Adrenal gland (tissue), 19 donors: ENCODE data around the gene NMRAL1. TPM values are rescaled to one million over a fixed set of nuclear protein-coding genes. Genes with fewer than 3 reads are reported as not detected.

Source experiments
- DNase-seq, 7 donors: peaks; one replicate each; pipeline ENCODE4 v3.0.0-alpha.2; 2019 to 2020
- H3K27ac ChIP-seq, 5 donors: fragments of 200-600 bp; sonication (generic) in 4 of 5; 1 replicate in 3 of 5; 2 replicates in 2 of 5; pipeline versions ENCODE4 v1.5.1 to v1.8.0; 2016 to 2020; ENCODE audit warnings: mild to moderate bottlenecking in 1 of 5
- H3K27me3 ChIP-seq: fragments of 200-600 bp; 2 replicates; pipeline ENCODE4 v1.8.0; 2021
- H3K36me3 ChIP-seq, 2 donors: fragments of 200-600 bp; replicated peaks in 1 of 2; 1 replicate in 1 of 2; 2 replicates in 1 of 2; pipeline versions ENCODE4 v1.5.1 to v1.8.0; 2018 to 2022
- H3K4me1 ChIP-seq, 2 donors: fragments of 200-600 bp; replicated peaks in 1 of 2; 1 replicate in 1 of 2; 2 replicates in 1 of 2; pipeline versions ENCODE4 v1.5.1 to v1.8.0; 2018 to 2021
- H3K4me3 ChIP-seq, 4 donors: fragments of 200-600 bp; sonication (generic) in 3 of 4; one replicate each; pipeline ENCODE4 v1.5.1; 2016 to 2018
- H3K9me3 ChIP-seq, 3 donors: fragments of 200-600 bp; sonication (generic) in 1 of 3; replicated peaks in 1 of 3; 1 replicate in 2 of 3; 2 replicates in 1 of 3; pipeline versions ENCODE4 v1.5.1 to v1.8.0; 2016 to 2021
- CTCF ChIP-seq, 6 experiments: fragments of 450-650 bp in 4 of 6; fragments of 200-600 bp in 2 of 6; sonication (generic) in 1 of 6; IDR thresholded peaks; 1 replicate in 5 of 6; 2 replicates in 1 of 6; pipeline versions ENCODE4 v1.5.1 to v1.8.0; 2016 to 2021; ENCODE audit warnings: antibody characterized with exemption in 6 of 6, mild to moderate bottlenecking in 2 of 6, moderate library complexity in 1 of 6
- POLR2A ChIP-seq, 2 donors: fragments of 450-650 bp; IDR thresholded peaks; one replicate each; pipeline ENCODE4 v1.6.1; 2017; ENCODE audit warnings: antibody characterized with exemption in 2 of 2, mild to moderate bottlenecking in 2 of 2, moderate library complexity in 1 of 2
- WGBS, 4 donors: extraction: QIAGEN DNeasy Blood & Tissue Kit in 2 of 4; methylation state at CpG; one replicate each; pipeline versions ENCODE4 v1.1.5 to v1.1.7; 2013 to 2017; 5-methylcytosine and 5-hydroxymethylcytosine counted together
- intact Hi-C, 2 donors: fragments of 100-400 bp; cut with DNase I; formaldehyde crosslinking; loops; one replicate each; pipeline versions ENCODE4 v1.14.1 to v1.15.0; 2022 to 2023
- long read RNA-seq, 10 donors: library from polyadenylated mRNA in 3 of 10; unstranded in 2 of 10; stranded (forward) in 1 of 10; transcript quantifications; one replicate each; pipeline ENCODE4 v2.0.0 and lab custom pipeline, GENCODE V29; 2021 to 2026
- polyA plus RNA-seq, 3 donors: library from polyadenylated mRNA; stranded (reverse); fragments of 200-250 nt in 2 of 3; fragments of 350-450 nt in 1 of 3; fragmentation: Illumina TruSeq in 1 of 3; extraction: RNeasy Lipid Tissue Mini Kit (QIAGEN cat#74804) in 1 of 3; gene quantifications; one replicate each; pipeline ENCODE4 v1.2.3, GENCODE V29; 2013 to 2014
- total RNA-seq, 9 donors: library from RNA; depleted of rRNA in 4 of 9; stranded (reverse); fragments of >200 nt in 4 of 9; fragments of 120-200 nt in 1 of 9; fragmentation: NEBNext Ultra II Directional in 1 of 9; extraction: Animal tissue kit (Norgen Biotek cat#: 25700) in 1 of 9; gene quantifications; one replicate each; pipeline versions ENCODE4 v1.1.0 to v1.2.4, GENCODE V29; 2013 to 2023
- donor health status: healthy with polysubstance abuse.
- donor health status: Bipolar disorder and iron deficiency.
- donor health status: DM: yes; HTN: yes; CAD: no.
- donor health status: DM: no; HTN: no; CAD: no.
- donor health status: DM: no; HTN: no; CAD: no.
- donor health status: DM: yes; HTN: yes; CAD: no.

NMRAL1 gene
- total RNA-seq (100 to 1,000 TPM in 1 of 9 donors, 10 to 100 TPM in 8; 51.3 to 104 (median 79.3) TPM), polyA plus RNA-seq (100 to 1,000 TPM in 2 of 3 donors, 10 to 100 TPM in 1; 35.0 to 139 (median 126) TPM)
- long read RNA-seq, donor 1, transcript NMRAL1-202 (6 exons, 1,233 nt): major isoform, 9 of 22 reads
- long read RNA-seq, donor 1, transcript NMRAL1-212 (6 exons, 1,240 nt): minor isoform, 5 of 22 reads
- long read RNA-seq, donor 1, partial matches to known transcripts: 5 of 22 reads
- long read RNA-seq, donor 1, other reads (novel, unspliced or antisense): 0 of 22 reads
- long read RNA-seq, donor 2, transcript NMRAL1-201 (6 exons, 1,376 nt): minor isoform, 5 of 13 reads
- long read RNA-seq, donor 2, transcript NMRAL1-202 (6 exons, 1,233 nt): major isoform, 6 of 13 reads
- long read RNA-seq, donor 2, partial matches to known transcripts: 0 of 13 reads
- long read RNA-seq, donor 2, other reads (novel, unspliced or antisense): 0 of 13 reads
- long read RNA-seq, donor 3, transcript NMRAL1-202 (6 exons, 1,233 nt): major isoform, 5 of 101 reads
- long read RNA-seq, donor 3, partial matches to known transcripts: 30 of 101 reads
- long read RNA-seq, donor 3, other reads (novel, unspliced or antisense): 62 of 101 reads
- long read RNA-seq, donor 4, transcript NMRAL1-212 (6 exons, 1,240 nt): minor isoform, 10 of 47 reads
- long read RNA-seq, donor 4, transcript NMRAL1-202 (6 exons, 1,233 nt): minor isoform, 9 of 47 reads
- long read RNA-seq, donor 4, transcript NMRAL1-201 (6 exons, 1,376 nt): major isoform, 24 of 47 reads
- long read RNA-seq, donor 4, partial matches to known transcripts: 0 of 47 reads
- long read RNA-seq, donor 4, other reads (novel, unspliced or antisense): 4 of 47 reads
- long read RNA-seq, donor 5, transcript NMRAL1-212 (6 exons, 1,240 nt): minor isoform, 7 of 76 reads
- long read RNA-seq, donor 5, transcript NMRAL1-202 (6 exons, 1,233 nt): minor isoform, 12 of 76 reads
- long read RNA-seq, donor 5, transcript NMRAL1-201 (6 exons, 1,376 nt): major isoform, 40 of 76 reads
- long read RNA-seq, donor 5, partial matches to known transcripts: 9 of 76 reads
- long read RNA-seq, donor 5, other reads (novel, unspliced or antisense): 8 of 76 reads
- long read RNA-seq, donor 6, transcript NMRAL1-201 (6 exons, 1,376 nt): major isoform, 12 of 23 reads
- long read RNA-seq, donor 6, transcript NMRAL1-202 (6 exons, 1,233 nt): minor isoform, 5 of 23 reads
- long read RNA-seq, donor 6, partial matches to known transcripts: 3 of 23 reads
- long read RNA-seq, donor 6, other reads (novel, unspliced or antisense): 3 of 23 reads
- long read RNA-seq, donor 7, partial matches to known transcripts: 31 of 61 reads
- long read RNA-seq, donor 7, other reads (novel, unspliced or antisense): 19 of 61 reads
- long read RNA-seq, donor 8, transcript NMRAL1-202 (6 exons, 1,233 nt): major isoform, 8 of 24 reads
- long read RNA-seq, donor 8, partial matches to known transcripts: 9 of 24 reads
- long read RNA-seq, donor 8, other reads (novel, unspliced or antisense): 0 of 24 reads
- long read RNA-seq, donor 9, partial matches to known transcripts: 95 of 103 reads
- long read RNA-seq, donor 9, other reads (novel, unspliced or antisense): 0 of 103 reads
- long read RNA-seq, donor 10, partial matches to known transcripts: 5 of 9 reads
- long read RNA-seq, donor 10, other reads (novel, unspliced or antisense): 0 of 9 reads

GRCh38 chr16:4474192-4474961 lies at the start of gene NMRAL1:
TSS of gene NMRAL1 (minus strand) at chr16:4474625. CDS start at chr16:4474132, 493 bp downstream.
- intact Hi-C loops: no loop called here
- Histone ChIP-seq H3K4me3 (peak within 1 kb of the TSS in 3 of 4 donors; percentile 44 to 82 (median 45)), H3K9me3 (no peaks in the 10 kb centered on the region), H3K36me3 (peaks cover 0 to under 1% of the 10 kb centered on the region in 2 donors), H3K4me1 (peaks cover 0 to 33% of the 10 kb centered on the region in 2 donors), H3K27ac (peak within 1 kb of the TSS in 4 of 5 donors; percentile 20 to 90 (median 54)), H3K27me3 (no peaks in the 10 kb centered on the region)
- peak; percentile 82 to 94 (median 90) for DNase-seq
- peak in 1 of 2 donors; percentile 65 for TF ChIP-seq POLR2A (IDR thresholded peaks at IDR 0.05)
- no peak for TF ChIP-seq CTCF (IDR thresholded peaks at IDR 0.05)
- WGBS, 4 donors: 2 to 13% (median 7%) methylated on average over 8 to 59 of the region's 60 CpGs

DNA sequence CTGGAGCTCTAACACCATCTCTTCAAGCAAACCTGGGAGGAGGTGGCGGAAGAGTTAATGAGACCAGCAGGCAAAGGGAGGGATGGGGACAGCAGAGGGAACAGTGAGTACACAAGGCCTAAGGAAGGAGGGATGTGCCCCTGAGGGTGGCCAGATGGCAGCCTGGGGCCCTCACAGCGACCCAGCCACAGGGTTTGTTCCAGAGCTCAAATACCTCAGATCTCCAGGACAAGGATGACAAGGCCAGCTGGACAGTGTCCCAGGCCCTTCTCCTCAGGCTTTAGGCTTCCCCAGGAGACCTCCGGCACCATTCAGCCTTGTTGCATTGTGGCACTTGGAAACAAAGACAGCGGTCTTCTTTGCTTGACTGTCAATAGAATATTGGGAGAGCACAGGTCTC lies 49.3 kb upstream of the NMRAL1 start:
- no peaks in the 10 kb centered on the region for H3K27me3 ChIP-seq
- no peaks in the 10 kb centered on the region for H3K9me3 ChIP-seq
- intact Hi-C loops: no loop called here
- TF ChIP-seq CTCF (IDR thresholded peaks at IDR 0.05): no peak
- no peak for TF ChIP-seq POLR2A (IDR thresholded peaks at IDR 0.05)
- 89 to 100% (median 92%) methylated on average over 2 to 4 of the region's 4 CpGs for WGBS, 4 donors
- H3K4me1 ChIP-seq: peaks cover 5 to 12% of the 10 kb centered on the region in 2 donors
- H3K27ac ChIP-seq: peak overlapping the region in 1 of 5 donors; percentile 50
- H3K36me3 ChIP-seq: no peaks in the 10 kb centered on the region
- DNase-seq: no peak
- H3K4me3 ChIP-seq: no peak overlapping the region

- no peaks in the 10 kb centered on the region for H3K36me3 ChIP-seq
Measured at GRCh38 chr16:4522051-4522581, 47.7 kb upstream of the NMRAL1 start.

More at GRCh38 chr16:4522051-4522581, 47.7 kb upstream of the NMRAL1 start:
- no peak for TF ChIP-seq POLR2A (IDR thresholded peaks at IDR 0.05)
- no peak for TF ChIP-seq CTCF (IDR thresholded peaks at IDR 0.05)
- Histone ChIP-seq H3K4me1 (peaks cover 2 to 12% of the 10 kb centered on the region in 2 donors), H3K27me3 (no peaks in the 10 kb centered on the region), H3K27ac (peak overlapping the region in 1 of 5 donors; percentile 50), H3K4me3 (no peak overlapping the region), H3K9me3 (no peaks in the 10 kb centered on the region)
- intact Hi-C loops: no loop called here
- peak in 1 of 7 donors; percentile 81 for DNase-seq
- WGBS, 4 donors: 58 to 70% (median 66%) methylated on average over 5 to 8 of the region's 8 CpGs
